ENCODE data around the gene LRRC26. TPM values are rescaled to one million over a fixed set of nuclear protein-coding genes. Genes with fewer than 3 reads are reported as not detected.
A peak's percentile ranks its signal among the peaks of the same experiment; 100 is the strongest.

LRRC26 gene, protein sequence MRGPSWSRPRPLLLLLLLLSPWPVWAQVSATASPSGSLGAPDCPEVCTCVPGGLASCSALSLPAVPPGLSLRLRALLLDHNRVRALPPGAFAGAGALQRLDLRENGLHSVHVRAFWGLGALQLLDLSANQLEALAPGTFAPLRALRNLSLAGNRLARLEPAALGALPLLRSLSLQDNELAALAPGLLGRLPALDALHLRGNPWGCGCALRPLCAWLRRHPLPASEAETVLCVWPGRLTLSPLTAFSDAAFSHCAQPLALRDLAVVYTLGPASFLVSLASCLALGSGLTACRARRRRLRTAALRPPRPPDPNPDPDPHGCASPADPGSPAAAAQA
- total RNA-seq (not detected in 2 replicates), polyA plus RNA-seq (0.08 TPM in 1 of 2 replicates, not detected in the other), polyA minus RNA-seq (not detected in 2 replicates), Bru-seq, nascent RNA (not detected), BruChase-seq, experiment 1, labeled RNA remaining after a 6-hour chase (percentile 32 among the genes with signal in this experiment), BruChase-seq, experiment 2, labeled RNA remaining after a 2-hour chase (not detected)
- not detected in 2 replicates for polyA plus RNA-seq (2011; cell fraction: cytosol; rRNA removed)
- not detected in 2 replicates for polyA plus RNA-seq (2011; cell fraction: nucleus; rRNA removed)
- not detected in 2 replicates for polyA plus RNA-seq (2012)
- 3.0 TPM for polyA minus RNA-seq (2011; cell fraction: cytosol; rRNA and poly(A)+ RNA removed)
- not detected in 2 replicates for polyA minus RNA-seq (2011; cell fraction: nucleus; rRNA and poly(A)+ RNA removed)
- long read RNA-seq: 0 reads

DNA sequence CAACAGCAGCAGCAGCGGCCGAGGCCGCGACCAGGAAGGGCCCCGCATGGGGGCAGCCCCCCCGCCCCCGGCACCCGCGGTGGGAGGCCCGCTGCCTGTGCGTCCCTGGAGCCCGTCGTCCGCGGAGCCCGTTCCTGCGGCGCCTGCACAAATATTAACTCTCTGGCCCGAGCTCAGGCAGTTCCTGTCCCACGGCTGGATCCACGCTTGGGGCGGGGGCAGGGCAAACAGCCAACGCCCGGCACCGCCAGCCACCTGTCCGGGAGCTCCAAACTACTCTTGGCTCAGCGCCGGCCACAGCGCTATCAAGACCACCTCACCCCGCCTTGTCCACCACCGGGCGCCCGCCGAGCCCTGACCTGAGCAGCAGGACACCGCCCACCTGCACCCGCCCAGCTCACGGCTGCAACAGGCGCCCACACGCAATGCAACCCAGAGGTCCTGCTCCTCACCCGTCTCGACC, at the start of gene LRRC26:
TSS of gene LRRC26 (minus strand) at position 156 of the 463 bp plus-strand sequence. CDS start at position 48, 108 bp downstream.
- dilution Hi-C loops (cut with MboI; ENCODE audit: extremely low pct_ligation_motif_present, low sequenced_read_pairs) (no loop called here), intact Hi-C loops (cut with micrococcal nuclease) (no loop called here)
- Histone ChIP-seq H3K27me3 (ENCODE audit: control insufficient read depth in 2 of 2, insufficient read depth in 2 of 2, low read length in 2 of 2) (peaks cover 23 to 29% of the 10 kb centered on the region in 2 experiments), H3K9ac (replicated peaks; ENCODE audit: extremely low read depth, insufficient read depth, low read length) (no peak within 1 kb of the TSS), H3K4me1 (ENCODE audit: control insufficient read depth, extremely low read depth, insufficient read depth, low read length) (no peaks in the 10 kb centered on the region), H3K27ac (ENCODE audit: insufficient read depth, low read depth, low read length) (no peak within 1 kb of the TSS), H3K4me3 (replicated peaks in 1 of 3; ENCODE audit: insufficient read depth in 1 of 3, low read depth in 1 of 3, low read length in 3 of 3) (peak within 1 kb of the TSS in 2 of 3 experiments; percentile 5 to 10), H4K20me1 (replicated peaks; ENCODE audit: control insufficient read depth, extremely low read depth, insufficient read depth, low read length) (no peaks in the 10 kb centered on the region), H3K4me2 (ENCODE audit: insufficient read depth, low read length) (peak within 1 kb of the TSS; percentile 32), H3K36me3 (ENCODE audit: control insufficient read depth in 2 of 2, extremely low read depth in 1 of 2, insufficient read depth in 2 of 2, low read length in 2 of 2) (no peaks in the 10 kb centered on the region), H3K9me1 (replicated peaks; ENCODE audit: control insufficient read depth, extremely low read depth, insufficient read depth, low read length) (no peaks in the 10 kb centered on the region), H2AFZ (ENCODE audit: low read depth, low read length) (no peak within 1 kb of the TSS), H3K79me2 (ENCODE audit: control insufficient read depth, insufficient read depth, low read length) (no peaks in the 10 kb centered on the region), H3K9me3 (replicated peaks; ENCODE audit: control insufficient read depth, insufficient read depth, low read length) (no peaks in the 10 kb centered on the region)
- ChIA-PET POLR2A (no interaction called here), CTCF (interaction anchor here (1.1 kb wide), 1 partner anchor 35 kb away, joined by 3 read pairs; no protein-coding TSS in a partner anchor)
- no peak for FAIRE-seq
- DNase-seq (ENCODE audit: low read depth, low spot score): no peak
- no TSS peak for BruUV-seq (replicated peaks)
- TF ChIP-seq EZH2 (IDR thresholded peaks at IDR 0.05; ENCODE audit: borderline replicate concordance, low read depth, low read length, severe bottlenecking): no peak
- TF ChIP-seq, protein P1, sequence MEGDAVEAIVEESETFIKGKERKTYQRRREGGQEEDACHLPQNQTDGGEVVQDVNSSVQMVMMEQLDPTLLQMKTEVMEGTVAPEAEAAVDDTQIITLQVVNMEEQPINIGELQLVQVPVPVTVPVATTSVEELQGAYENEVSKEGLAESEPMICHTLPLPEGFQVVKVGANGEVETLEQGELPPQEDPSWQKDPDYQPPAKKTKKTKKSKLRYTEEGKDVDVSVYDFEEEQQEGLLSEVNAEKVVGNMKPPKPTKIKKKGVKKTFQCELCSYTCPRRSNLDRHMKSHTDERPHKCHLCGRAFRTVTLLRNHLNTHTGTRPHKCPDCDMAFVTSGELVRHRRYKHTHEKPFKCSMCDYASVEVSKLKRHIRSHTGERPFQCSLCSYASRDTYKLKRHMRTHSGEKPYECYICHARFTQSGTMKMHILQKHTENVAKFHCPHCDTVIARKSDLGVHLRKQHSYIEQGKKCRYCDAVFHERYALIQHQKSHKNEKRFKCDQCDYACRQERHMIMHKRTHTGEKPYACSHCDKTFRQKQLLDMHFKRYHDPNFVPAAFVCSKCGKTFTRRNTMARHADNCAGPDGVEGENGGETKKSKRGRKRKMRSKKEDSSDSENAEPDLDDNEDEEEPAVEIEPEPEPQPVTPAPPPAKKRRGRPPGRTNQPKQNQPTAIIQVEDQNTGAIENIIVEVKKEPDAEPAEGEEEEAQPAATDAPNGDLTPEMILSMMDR (IDR thresholded peaks at IDR 0.05; ENCODE audit: extremely low read depth in 1 of 2, insufficient read depth in 1 of 2, low read depth in 1 of 2, low read length in 2 of 2): no peak
- TF ChIP-seq POLR2AphosphoS5 (IDR thresholded peaks at IDR 0.05; ENCODE audit: insufficient read depth, low read depth, low read length): no peak
- TF ChIP-seq, protein P2, sequence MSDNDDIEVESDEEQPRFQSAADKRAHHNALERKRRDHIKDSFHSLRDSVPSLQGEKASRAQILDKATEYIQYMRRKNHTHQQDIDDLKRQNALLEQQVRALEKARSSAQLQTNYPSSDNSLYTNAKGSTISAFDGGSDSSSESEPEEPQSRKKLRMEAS (IDR thresholded peaks at IDR 0.05; ENCODE audit: insufficient read depth, insufficient read length): no peak
- no peak for TF ChIP-seq GATA2 (IDR thresholded peaks at IDR 0.05; ENCODE audit: insufficient read depth, insufficient read length, low read depth, low read length)

Measured in endothelial cell of umbilical vein (primary cell).